IMR-90 (cell line): Measurements from ENCODE around the gene IGLL5. TPM values are rescaled to one million over a fixed set of nuclear protein-coding genes. Genes with fewer than 3 reads are reported as not detected.

Source experiments
- BHLHE40 ChIP-seq: fragments of 150-350 bp; IDR thresholded peaks from 2 replicates; pipeline ENCODE4 v1.6.1; 2016; ENCODE audit warnings: mild to moderate bottlenecking, low read depth, low read length
- CHD1 ChIP-seq: IDR thresholded peaks from 2 replicates; pipeline ENCODE4 v1.6.1; 2012; ENCODE audit warnings: low read depth, low read length, improper control_type of control experiment
- FOS ChIP-seq: fragments of 150-350 bp; IDR thresholded peaks from 2 replicates; pipeline ENCODE4 v1.6.1; 2016; ENCODE audit warnings: low read depth, low read length
- MAZ ChIP-seq: IDR thresholded peaks from 2 replicates; pipeline ENCODE4 v1.6.1; 2012; ENCODE audit warnings: low read depth, mild to moderate bottlenecking, low read length, improper control_type of control experiment, moderate library complexity, borderline replicate concordance
- NFE2L2 ChIP-seq: fragments of 150-350 bp; IDR thresholded peaks from 2 replicates; pipeline ENCODE4 v1.6.1; 2016; ENCODE audit warnings: low read depth, mild to moderate bottlenecking, low read length
- POLR2A ChIP-seq: IDR thresholded peaks from 2 replicates; pipeline ENCODE4 v1.6.1; 2012; ENCODE audit warnings: mild to moderate bottlenecking, low read depth, low read length
- RAD21 ChIP-seq: IDR thresholded peaks from 2 replicates; pipeline ENCODE4 v1.6.1; 2012; ENCODE audit warnings: low read length, improper control_type of control experiment
- SMC3 ChIP-seq: fragments of 150-350 bp; IDR thresholded peaks from 2 replicates; pipeline ENCODE4 v1.6.1; 2016; ENCODE audit warnings: low read depth, mild to moderate bottlenecking, antibody characterized with exemption, low read length, moderate library complexity
- polyA plus RNA-seq, 3 experiments: library from polyadenylated mRNA; depleted of rRNA; stranded (reverse); fragments of >200 nt; gene quantifications; 2 replicates each; pipeline ENCODE4 v1.2.3, GENCODE V29; 2012; ENCODE audit warnings: low replicate concordance in 1 of 3
- total RNA-seq: library from RNA; depleted of rRNA; stranded (reverse); fragments of >200 nt; gene quantifications from 2 replicates; pipeline ENCODE4 v1.2.3, GENCODE V29; 2012

IGLL5 gene
- total and polyA plus RNA-seq, 2 of the 4 experiments (the other 2 are of a cell fraction), result not detected

DNA sequence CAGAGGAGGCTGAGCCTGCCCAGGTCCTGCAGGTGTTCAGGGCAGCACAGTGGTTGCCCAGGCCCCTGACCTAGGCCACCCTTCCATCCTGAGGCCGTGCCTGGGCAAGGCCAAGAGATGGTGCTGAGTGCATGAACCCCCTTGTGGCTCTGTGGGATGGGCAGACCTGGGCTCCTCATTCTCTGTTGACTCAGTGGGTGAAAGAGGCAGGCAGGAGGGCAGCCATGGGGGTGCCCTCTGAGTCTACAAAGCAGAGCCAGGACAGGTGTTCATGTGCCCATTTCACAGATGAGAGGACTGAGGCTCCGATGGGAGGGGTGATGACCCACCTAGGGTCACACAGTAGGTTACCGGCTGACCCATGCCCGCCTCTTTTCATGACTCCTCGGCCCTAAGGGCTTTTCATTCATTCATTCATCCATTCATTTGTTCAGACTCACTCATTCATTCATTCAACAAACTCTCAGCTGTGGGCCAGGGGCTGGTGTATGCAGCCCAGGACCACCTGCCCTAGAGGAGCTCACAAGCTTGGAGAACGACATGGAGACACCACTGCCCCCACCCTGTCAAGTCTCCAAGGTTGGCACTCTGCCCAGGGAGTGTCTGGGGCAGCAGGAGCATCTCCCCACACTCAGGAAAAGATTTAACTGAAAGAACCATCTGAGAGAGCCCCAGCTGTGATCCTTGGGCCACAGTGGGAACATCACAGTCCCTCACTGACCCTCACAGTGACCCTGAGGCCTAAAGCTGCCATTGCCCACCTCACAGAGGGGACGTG, 40.5 kb downstream of the IGLL5 start (continued):
- TF ChIP-seq RAD21 (no peak), NFE2L2 (no peak), CHD1 (no peak), FOS (no peak), SMC3 (no peak), BHLHE40 (no peak), POLR2A (no peak), MAZ (no peak)
